ENCODE measurements around the gene FGF2. TPM values are rescaled to one million over a fixed set of nuclear protein-coding genes. Genes with fewer than 3 reads are reported as not detected.
A peak's percentile ranks its signal among the peaks of the same experiment; 100 is the strongest.

The FGF2 gene
- total RNA-seq, 1 experiment from 2014 or later: 2.1 TPM

GRCh38 chr4:122873821-122874593, 47.4 kb downstream of the FGF2 start:
- no TSS peak for BruUV-seq (replicated peaks)
- Histone ChIP-seq H3K4me2 (peak overlapping the region; percentile 9; the same call in 1 of the 2 replicates), H3K36me3 (ENCODE audit: low read depth) (no peaks in the 10 kb centered on the region), H3F3A (ENCODE audit: insufficient read depth, low read depth) (no peaks in the 10 kb centered on the region), H3K27ac (peak overlapping the region; percentile 17; the same call in 1 of the 2 replicates), H3K9me3 (ENCODE audit: insufficient read depth, low read depth) (no peaks in the 10 kb centered on the region), H3K4me1 (replicated peaks; ENCODE audit: insufficient read depth) (peaks cover 16% of the 10 kb centered on the region), H4K20me1 (ENCODE audit: insufficient read depth) (no peaks in the 10 kb centered on the region), H3K9me2 (ENCODE audit: insufficient read depth) (no peaks in the 10 kb centered on the region), H3K79me2 (ENCODE audit: low read depth) (no peaks in the 10 kb centered on the region), H3K27me3 (ENCODE audit: insufficient read depth, low read depth) (no peaks in the 10 kb centered on the region), H2AFZ (no peak overlapping the region), H3K4me3 (no peak overlapping the region)
- DNase-seq: peak; percentile 2 to 79
- intact Hi-C loops (cut with micrococcal nuclease; ENCODE audit: unreplicated experiment): no loop called here
- ChIA-PET CTCF (interaction anchor here (0.6 kb wide), 1 partner anchor 430 kb away, joined by 3 read pairs; no protein-coding TSS in a partner anchor), POLR2A (ENCODE audit: unreplicated experiment) (interaction anchor here (0.5 to 1.2 kb wide), 2 partner anchors 76 to 1098 kb away, joined by 6 to 9 read pairs; no protein-coding TSS in a partner anchor)
- TF ChIP-seq CTCF (conservative IDR thresholded peaks at IDR 0.05) (no peak), EZH2 (IDR thresholded peaks at IDR 0.05; ENCODE audit: low read depth) (no peak)

GRCh38 chr4:122875949-122876348, 49.3 kb downstream of the FGF2 start:
- Histone ChIP-seq H3K9me3 (ENCODE audit: insufficient read depth, low read depth) (no peaks in the 10 kb centered on the region), H3K36me3 (ENCODE audit: low read depth) (no peaks in the 10 kb centered on the region), H3K27ac (no peak overlapping the region), H3K27me3 (ENCODE audit: insufficient read depth, low read depth) (no peaks in the 10 kb centered on the region), H3K4me2 (no peak overlapping the region), H3F3A (ENCODE audit: insufficient read depth, low read depth) (no peaks in the 10 kb centered on the region), H3K4me1 (replicated peaks; ENCODE audit: insufficient read depth) (peaks cover 16% of the 10 kb centered on the region), H3K4me3 (no peak overlapping the region), H3K9me2 (ENCODE audit: insufficient read depth) (no peaks in the 10 kb centered on the region), H4K20me1 (ENCODE audit: insufficient read depth) (no peaks in the 10 kb centered on the region), H3K79me2 (ENCODE audit: low read depth) (no peaks in the 10 kb centered on the region), H2AFZ (peak overlapping the region; percentile 29; the same call in 1 of the 2 replicates)
- BruUV-seq (replicated peaks): no TSS peak
- peak in 1 of 2 experiments; percentile 34 for DNase-seq
- intact Hi-C loops (cut with micrococcal nuclease; ENCODE audit: unreplicated experiment): no loop called here
- CTCF ChIA-PET: interaction anchor here (0.5 kb wide), 1 partner anchor 41 kb away, joined by 3 read pairs; no protein-coding TSS in a partner anchor
- POLR2A ChIA-PET (ENCODE audit: unreplicated experiment): no interaction called here
- TF ChIP-seq EZH2 (IDR thresholded peaks at IDR 0.05; ENCODE audit: low read depth) (no peak), CTCF (conservative IDR thresholded peaks at IDR 0.05) (no peak)

- BruUV-seq (replicated peaks): no TSS peak
- ChIA-PET POLR2A (ENCODE audit: unreplicated experiment) (interaction anchor here (0.6 kb wide), 2 partner anchors 14 to 215 kb away, joined by 3 to 7 read pairs; no protein-coding TSS in a partner anchor), CTCF (no interaction called here)
- Histone ChIP-seq H3F3A (ENCODE audit: insufficient read depth, low read depth) (no peaks in the 10 kb centered on the region), H3K27ac (no peak overlapping the region), H2AFZ (peak overlapping the region; percentile 29; the same call in 1 of the 2 replicates), H3K9me2 (ENCODE audit: insufficient read depth) (no peaks in the 10 kb centered on the region), H3K4me3 (no peak overlapping the region), H3K36me3 (ENCODE audit: low read depth) (no peaks in the 10 kb centered on the region), H3K27me3 (ENCODE audit: insufficient read depth, low read depth) (no peaks in the 10 kb centered on the region), H3K79me2 (ENCODE audit: low read depth) (no peaks in the 10 kb centered on the region), H4K20me1 (ENCODE audit: insufficient read depth) (no peaks in the 10 kb centered on the region), H3K9me3 (ENCODE audit: insufficient read depth, low read depth) (no peaks in the 10 kb centered on the region), H3K4me1 (replicated peaks; ENCODE audit: insufficient read depth) (peaks cover 16% of the 10 kb centered on the region), H3K4me2 (no peak overlapping the region)
- intact Hi-C loops (cut with micrococcal nuclease; ENCODE audit: unreplicated experiment): no loop called here
- TF ChIP-seq EZH2 (IDR thresholded peaks at IDR 0.05; ENCODE audit: low read depth) (no peak), CTCF (conservative IDR thresholded peaks at IDR 0.05) (no peak)
- DNase-seq: no peak
These were observed 49.8 kb downstream of the FGF2 start for GRCh38 chr4:122876456-122876855.

Measured in PC-9 (cell line).